Mesothelial cell of epicardium (in vitro differentiated cells): Measurements from ENCODE around the gene FAHD1. TPM values are rescaled to one million over a fixed set of nuclear protein-coding genes. Genes with fewer than 3 reads are reported as not detected.
"Not testable (repeated sequence)": the region's sequence is repeated elsewhere in the genome, so short reads cannot be mapped to it uniquely, and the experiment has no call there.

Experiments used
- DNase-seq, 2 experiments: peaks; one replicate each; pipeline ENCODE4 v3.0.0; 2021; ENCODE audit warnings: low spot score in 2 of 2; ENCODE audit not compliant: unreplicated experiment in 2 of 2
- H3K27ac Mint-ChIP-seq: 2 replicates; pipeline ENCODE4 v1.8.0; 2021; ENCODE audit warnings: mixed read lengths
- H3K27me3 Mint-ChIP-seq: 2 replicates; pipeline ENCODE4 v1.8.0; 2021; ENCODE audit warnings: low read depth, mixed read lengths
- H3K36me3 Mint-ChIP-seq: 2 replicates; pipeline ENCODE4 v1.8.0; 2021; ENCODE audit warnings: mixed read lengths
- H3K4me1 Mint-ChIP-seq: 2 replicates; pipeline ENCODE4 v1.8.0; 2021; ENCODE audit warnings: mixed read lengths
- H3K4me3 Mint-ChIP-seq: 2 replicates; pipeline ENCODE4 v1.8.0; 2021; ENCODE audit warnings: mild to moderate bottlenecking, moderate library complexity, mixed read lengths
- H3K9me3 Mint-ChIP-seq: 2 replicates; pipeline ENCODE4 v1.8.0; 2021; ENCODE audit warnings: mixed read lengths
- total RNA-seq: library from RNA; stranded (reverse); gene quantifications from 3 replicates; pipeline ENCODE4 v1.2.1, GENCODE V29; 2021
- TF ChIP-seq, protein P1 (sequence below): fragments of 200-600 bp; sonication (generic); IDR thresholded peaks from one replicate; pipeline ENCODE4 v1.5.0; 2021; ENCODE audit warnings: antibody characterized with exemption; ENCODE audit not compliant: unreplicated experiment

Gene FAHD1
- total RNA-seq, 1 donor from 2014 or later = 23.1 TPM

DNA sequence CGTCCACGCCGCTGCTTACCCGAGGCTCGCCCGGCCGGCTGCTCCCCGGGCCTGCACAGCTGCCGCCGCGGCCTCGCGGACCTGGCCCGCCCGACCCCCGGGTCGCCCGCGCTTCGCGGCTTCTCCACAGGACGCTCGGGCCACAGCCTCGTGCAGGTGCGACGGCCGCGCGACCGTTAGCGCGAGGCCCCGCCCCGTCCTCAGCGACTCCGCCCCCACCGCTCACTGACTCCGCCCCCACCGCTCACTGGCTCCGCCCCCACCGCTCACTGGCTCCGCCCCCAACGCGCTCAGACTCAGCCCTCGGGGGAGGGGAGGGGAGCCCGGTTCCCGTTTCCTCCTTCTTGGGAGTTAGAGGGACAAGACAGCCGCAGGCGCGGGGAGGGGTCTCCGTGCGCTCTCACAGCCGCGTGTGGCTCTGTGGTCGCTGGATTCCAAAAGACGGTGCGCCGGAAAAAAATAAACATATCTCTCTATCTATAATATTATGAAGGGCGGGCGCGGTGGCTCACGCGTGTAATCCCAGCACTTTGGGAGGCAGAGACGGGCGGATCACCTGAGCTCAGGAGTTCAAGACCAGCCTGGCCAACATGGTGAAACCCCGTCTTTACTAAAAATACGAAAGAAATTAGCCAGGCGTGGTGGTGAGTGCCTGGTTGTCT, 45.1 kb downstream of the FAHD1 start, which contains the start of gene MEIOB:
Gene MEIOB (minus strand): TSS at position 191 of the 662 bp plus-strand sequence. CDS start 3,989 bp downstream, outside the sequence.
- TF ChIP-seq, protein P1, sequence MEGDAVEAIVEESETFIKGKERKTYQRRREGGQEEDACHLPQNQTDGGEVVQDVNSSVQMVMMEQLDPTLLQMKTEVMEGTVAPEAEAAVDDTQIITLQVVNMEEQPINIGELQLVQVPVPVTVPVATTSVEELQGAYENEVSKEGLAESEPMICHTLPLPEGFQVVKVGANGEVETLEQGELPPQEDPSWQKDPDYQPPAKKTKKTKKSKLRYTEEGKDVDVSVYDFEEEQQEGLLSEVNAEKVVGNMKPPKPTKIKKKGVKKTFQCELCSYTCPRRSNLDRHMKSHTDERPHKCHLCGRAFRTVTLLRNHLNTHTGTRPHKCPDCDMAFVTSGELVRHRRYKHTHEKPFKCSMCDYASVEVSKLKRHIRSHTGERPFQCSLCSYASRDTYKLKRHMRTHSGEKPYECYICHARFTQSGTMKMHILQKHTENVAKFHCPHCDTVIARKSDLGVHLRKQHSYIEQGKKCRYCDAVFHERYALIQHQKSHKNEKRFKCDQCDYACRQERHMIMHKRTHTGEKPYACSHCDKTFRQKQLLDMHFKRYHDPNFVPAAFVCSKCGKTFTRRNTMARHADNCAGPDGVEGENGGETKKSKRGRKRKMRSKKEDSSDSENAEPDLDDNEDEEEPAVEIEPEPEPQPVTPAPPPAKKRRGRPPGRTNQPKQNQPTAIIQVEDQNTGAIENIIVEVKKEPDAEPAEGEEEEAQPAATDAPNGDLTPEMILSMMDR = no peak

DNA sequence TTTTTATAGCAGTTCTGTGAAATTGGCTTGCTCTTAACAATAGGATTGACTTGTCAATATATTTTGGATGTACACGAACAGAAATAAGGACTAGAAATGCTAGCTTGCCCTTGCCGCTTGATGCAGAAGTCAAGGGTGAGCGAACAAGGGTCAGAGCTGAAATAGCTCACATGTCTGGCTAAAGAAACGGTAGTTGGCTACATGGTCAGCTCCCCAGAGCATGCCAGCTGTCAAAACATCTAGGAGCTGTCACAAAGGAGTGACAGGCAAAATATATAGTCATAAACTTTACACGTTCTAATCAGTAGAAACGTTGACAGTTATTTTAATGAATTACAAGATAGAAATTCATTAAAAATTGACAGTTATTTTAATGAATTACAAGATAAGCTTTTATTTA, 47.8 kb downstream of the FAHD1 start:
- TF ChIP-seq, protein P1 = no peak
- Mint-ChIP-seq H3K9me3 (peaks cover 3% of the 10 kb centered on the region), H3K27me3 (peaks cover 72% of the 10 kb centered on the region), H3K36me3 (peaks cover 2% of the 10 kb centered on the region), H3K4me3 (no peak overlapping the region), H3K27ac (no peak overlapping the region), H3K4me1 (peaks cover 7% of the 10 kb centered on the region)
- DNase-seq = no peak

More for the DNA sequence above, 45.1 kb downstream of the FAHD1 start, which contains the start of gene MEIOB:
- Mint-ChIP-seq H3K27ac (no peak within 1 kb of the TSS), H3K4me1 (peaks cover 2% of the 10 kb centered on the region), H3K9me3 (peaks cover 3% of the 10 kb centered on the region), H3K4me3 (peak within 1 kb of the TSS; percentile 50), H3K27me3 (peaks cover 54% of the 10 kb centered on the region), H3K36me3 (peaks cover 2% of the 10 kb centered on the region)
- no peak for DNase-seq

DNA sequence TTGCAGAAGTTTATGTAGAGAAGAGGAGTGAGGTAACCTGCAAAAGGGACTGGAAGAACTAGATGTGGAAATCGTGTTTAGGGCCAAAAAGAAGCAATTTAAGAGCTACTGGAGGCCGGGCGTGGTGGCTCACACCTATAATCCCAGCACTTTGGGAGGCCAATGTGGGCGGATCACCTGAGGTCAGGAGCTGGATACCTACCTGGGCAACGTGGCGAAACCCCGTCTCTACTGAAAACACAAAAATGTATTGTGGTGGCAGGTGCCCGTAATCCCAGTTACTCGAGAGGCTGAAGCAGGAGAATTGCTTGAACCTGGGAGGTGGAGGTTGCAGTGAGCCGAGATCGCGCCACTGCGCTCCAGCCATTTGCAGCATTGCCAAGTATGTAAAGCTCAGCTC, 49.1 kb downstream of the FAHD1 start:
- not testable (repeated sequence) for H3K9me3 Mint-ChIP-seq, H3K4me3 Mint-ChIP-seq, DNase-seq, H3K27ac Mint-ChIP-seq, H3K4me1 Mint-ChIP-seq, H3K36me3 Mint-ChIP-seq
- peaks cover 63% of the 10 kb centered on the region for H3K27me3 Mint-ChIP-seq

DNA sequence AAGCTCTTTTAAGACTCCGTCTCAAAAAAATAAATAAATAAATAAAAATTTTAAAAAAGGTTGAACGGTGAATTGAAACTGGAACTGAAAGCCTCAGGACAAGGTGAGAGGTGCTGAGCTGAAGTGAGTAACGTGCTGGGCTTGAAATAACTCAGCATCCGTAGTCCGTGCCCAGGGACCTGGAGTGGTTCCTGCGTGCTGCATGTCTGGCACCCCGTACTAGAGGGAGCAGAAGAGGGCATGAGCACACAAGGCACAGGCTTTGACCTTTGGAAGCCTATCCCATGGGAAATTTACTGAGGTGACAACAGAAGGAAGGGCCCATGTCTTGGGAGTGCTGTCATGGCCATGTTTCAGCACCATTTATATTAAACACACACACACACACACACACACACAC, 49.5 kb downstream of the FAHD1 start:
- Mint-ChIP-seq H3K27me3 (peaks cover 63% of the 10 kb centered on the region), H3K4me3 (no peak overlapping the region), H3K4me1 (peaks cover 7% of the 10 kb centered on the region), H3K27ac (no peak overlapping the region), H3K9me3 (peaks cover 3% of the 10 kb centered on the region), H3K36me3 (peaks cover 2% of the 10 kb centered on the region)
- no peak for DNase-seq
- TF ChIP-seq, protein P1 = no peak

DNA sequence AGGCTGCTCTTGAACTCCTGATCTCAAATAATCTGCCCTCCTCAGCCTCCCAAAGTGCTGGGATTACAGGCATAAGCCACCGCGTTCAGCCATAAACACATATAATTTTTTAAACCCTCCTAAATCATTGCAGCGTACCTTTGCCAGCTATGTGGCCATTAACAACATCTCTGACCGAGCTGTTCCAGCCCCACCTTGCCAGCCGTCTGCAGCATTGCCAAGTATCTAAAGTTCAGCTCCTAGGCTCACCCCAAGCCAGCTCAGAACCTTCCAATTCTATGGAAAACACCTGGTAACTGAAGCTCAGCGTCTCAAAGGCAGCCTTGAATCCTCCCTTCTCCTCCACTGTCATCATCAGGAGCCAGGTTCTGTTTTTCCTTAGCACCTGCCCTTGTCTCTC, 50.1 kb downstream of the FAHD1 start:
- Mint-ChIP-seq H3K4me3 (no peak overlapping the region), H3K9me3 (peaks cover 3% of the 10 kb centered on the region), H3K27me3 (peaks cover 65% of the 10 kb centered on the region), H3K36me3 (peaks cover 2% of the 10 kb centered on the region), H3K4me1 (peaks cover 7% of the 10 kb centered on the region), H3K27ac (no peak overlapping the region)
- no peak for DNase-seq
- TF ChIP-seq, protein P1 = no peak

DNA sequence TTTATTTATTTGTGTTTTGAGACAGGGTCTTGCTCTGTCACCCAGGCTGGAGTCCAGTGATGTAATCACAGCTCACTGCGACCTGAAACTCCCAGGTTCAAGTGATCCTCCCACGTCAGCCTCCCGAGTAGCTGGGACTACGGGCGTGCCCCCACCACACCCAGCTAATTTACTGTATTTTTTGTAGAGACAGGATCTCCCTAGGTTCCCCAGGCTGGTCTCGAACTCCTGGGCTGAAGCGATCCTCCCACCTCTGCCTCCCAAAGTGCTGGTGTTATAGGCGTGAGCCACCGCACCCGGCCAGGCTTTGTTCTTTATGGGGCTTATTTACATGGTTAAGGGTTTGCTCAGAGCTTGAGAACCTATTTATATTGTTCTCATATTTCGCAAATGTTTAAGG, 50.8 kb downstream of the FAHD1 start:
- no peak overlapping the region for H3K4me3 Mint-ChIP-seq
- TF ChIP-seq, protein P1 = no peak
- H3K27ac Mint-ChIP-seq = no peak overlapping the region
- peaks cover 5% of the 10 kb centered on the region for H3K4me1 Mint-ChIP-seq
- H3K36me3 Mint-ChIP-seq = no peaks in the 10 kb centered on the region
- no peak for DNase-seq
- H3K27me3 Mint-ChIP-seq = peaks cover 60% of the 10 kb centered on the region
- no peaks in the 10 kb centered on the region for H3K9me3 Mint-ChIP-seq
